Fibroblast of the aortic adventitia (primary cell): Measurements from ENCODE around the gene SEC14L2. TPM values are rescaled to one million over a fixed set of nuclear protein-coding genes. Genes with fewer than 3 reads are reported as not detected.
A peak's percentile ranks its signal among the peaks of the same experiment; 100 is the strongest.

ENCODE experiments used
- DNase-seq: peaks from one replicate; pipeline ENCODE4 v3.0.0-alpha.2; 2010; ENCODE audit warnings: low read depth
- H3K4me3 ChIP-seq: 2 replicates; pipeline ENCODE4 v1.5.1; 2011; ENCODE audit warnings: low read depth, mild to moderate bottlenecking, control low read depth, low read length, moderate library complexity
- CTCF ChIP-seq: IDR thresholded peaks from 2 replicates; pipeline ENCODE4 v1.5.1; 2011; ENCODE audit warnings: mild to moderate bottlenecking, low read length, control low read depth, inconsistent platforms; ENCODE audit not compliant: insufficient read depth
- total RNA-seq: library from RNA; depleted of rRNA; stranded (reverse); fragments of >200 nt; gene quantifications from 2 replicates; pipeline ENCODE4 v1.2.3, GENCODE V29; 2012; ENCODE audit warnings: low replicate concordance

The SEC14L2 gene
- total RNA-seq, 1 donor, result 14.8 TPM

GRCh38 chr22:30421695-30422480, 25.1 kb downstream of the SEC14L2 start:
- TF ChIP-seq CTCF, result no peak
- H3K4me3 ChIP-seq, result no peak overlapping the region
- DNase-seq, result no peak

- TF ChIP-seq CTCF, result no peak
- H3K4me3 ChIP-seq, result peak overlapping the region; percentile 68
- peak; percentile 91 for DNase-seq
Observed at GRCh38 chr22:30422481-30423300, 25.9 kb downstream of the SEC14L2 start.

- H3K4me3 ChIP-seq, result peak overlapping the region; percentile 68
- peak; percentile 25 for TF ChIP-seq CTCF
- no peak for DNase-seq
Observed at GRCh38 chr22:30423301-30423958, 26.6 kb downstream of the SEC14L2 start.

GRCh38 chr22:30423959-30424533, 27.2 kb downstream of the SEC14L2 start:
- no peak for TF ChIP-seq CTCF
- peak; percentile 100 for DNase-seq
- peak overlapping the region; percentile 68 for H3K4me3 ChIP-seq

GRCh38 chr22:30424534-30425326, 27.9 kb downstream of the SEC14L2 start:
- peak; percentile 23 for TF ChIP-seq CTCF
- peak overlapping the region; percentile 68 for H3K4me3 ChIP-seq
- DNase-seq, result no peak

DNA sequence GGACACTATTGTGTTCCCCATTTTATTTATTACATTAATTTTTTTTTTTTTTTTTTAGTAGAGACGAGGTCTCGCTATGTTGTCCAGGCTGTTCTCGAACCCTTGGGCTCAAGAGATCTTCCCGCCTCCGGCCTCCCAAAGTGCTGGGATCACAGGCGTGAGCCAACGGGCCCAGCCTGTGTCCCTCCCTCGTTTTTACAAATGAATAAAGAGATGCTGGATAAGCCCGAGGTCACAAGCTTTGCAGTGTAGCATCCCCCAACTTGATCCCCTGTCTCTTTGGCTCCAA, 28.5 kb downstream of the SEC14L2 start:
- no peak for DNase-seq
- H3K4me3 ChIP-seq, result peak overlapping the region; percentile 68
- no peak for TF ChIP-seq CTCF
